ENCODE data around the gene NPFFR1.

GRCh38 chr10:70315815-70316214 lies 32.0 kb upstream of the NPFFR1 start:
- TF ChIP-seq CTCF (IDR thresholded peaks at IDR 0.05) (no peak), POLR2A (IDR thresholded peaks at IDR 0.05) (no peak)
